ENCODE results near the gene SNAP25.

DNA sequence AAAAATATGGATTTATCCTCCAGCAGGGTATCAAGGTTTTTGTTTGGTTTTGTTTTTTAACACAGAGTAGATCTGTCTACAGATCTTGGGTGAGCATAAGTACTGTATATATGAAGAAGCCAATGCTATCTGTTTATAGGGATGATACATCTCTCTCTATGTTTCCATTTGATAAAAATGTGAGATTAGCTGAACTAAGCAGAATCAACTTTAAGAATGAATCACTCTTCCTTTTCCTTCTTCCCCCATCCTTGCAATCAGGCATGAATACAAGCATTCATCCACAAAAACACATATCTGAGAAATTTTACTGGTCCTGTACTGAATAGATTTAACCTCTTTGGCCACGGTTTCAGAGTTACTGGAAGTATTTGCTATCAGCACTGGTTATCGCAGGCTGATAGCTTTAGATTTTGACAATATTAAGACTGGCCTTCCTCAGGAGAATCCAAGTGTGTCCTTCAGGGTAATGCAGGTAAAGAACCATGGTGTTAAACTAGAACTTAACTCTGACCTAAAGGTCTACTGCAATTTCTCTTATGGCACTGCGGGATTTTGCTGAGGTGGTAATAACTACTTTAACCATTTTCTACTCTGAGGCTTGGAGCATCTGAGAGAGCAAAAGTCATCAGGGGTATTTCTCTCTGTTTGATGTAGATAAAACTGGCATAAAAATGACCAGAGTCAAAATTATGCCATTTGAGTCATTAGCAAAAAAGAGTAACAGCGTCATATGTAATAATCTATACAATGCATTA is 1.5 kb downstream of the SNAP25 start:
- TF ChIP-seq CTCF (IDR thresholded peaks at IDR 0.05; ENCODE audit: low read depth, low read length, poor library complexity, severe bottlenecking) (no peak), EZH2phosphoT487 (IDR thresholded peaks at IDR 0.05; ENCODE audit: borderline replicate concordance, low read length) (no peak)
